DMS 273 (cell line): ENCODE results near the gene IGF2R.
A peak's percentile ranks its signal among the peaks of the same experiment; 100 is the strongest.
"Not testable (repeated sequence)": the region's sequence is repeated elsewhere in the genome, so short reads cannot be mapped to it uniquely, and the experiment has no call there.

Source experiments
- DNase-seq: peaks from one replicate; lab custom pipeline; 2025; ENCODE audit not compliant: unreplicated experiment; lab: John Stamatoyannopoulos, UW

The IGF2R gene

GRCh38 chr6:159952289-159953005 is 16.4 kb upstream of the IGF2R start:
- DNase-seq, result no peak

- no peak for DNase-seq
Measured at GRCh38 chr6:159953091-159953601, 15.7 kb upstream of the IGF2R start.

- DNase-seq, result no peak
Measured at GRCh38 chr6:159955945-159956361, 12.9 kb upstream of the IGF2R start.

- no peak for DNase-seq
Measured at GRCh38 chr6:159957071-159957673, 11.7 kb upstream of the IGF2R start.

GRCh38 chr6:159959165-159959975 is 9.5 kb upstream of the IGF2R start:
- peak; percentile 42 for DNase-seq

- no peak for DNase-seq
Measured at GRCh38 chr6:159959976-159960384, 8.9 kb upstream of the IGF2R start.

- no peak for DNase-seq
Measured at GRCh38 chr6:159960485-159960884, 8.4 kb upstream of the IGF2R start.

- DNase-seq, result no peak
Measured at GRCh38 chr6:159961528-159961927, 7.4 kb upstream of the IGF2R start.

GRCh38 chr6:159963111-159963510 is 5.8 kb upstream of the IGF2R start:
- DNase-seq, result no peak

GRCh38 chr6:159964046-159964445 is 4.8 kb upstream of the IGF2R start:
- no peak for DNase-seq

GRCh38 chr6:159966339-159966738 is 2.5 kb upstream of the IGF2R start:
- DNase-seq, result no peak

- DNase-seq, result no peak
Measured at GRCh38 chr6:159966981-159967380, 1.9 kb upstream of the IGF2R start.

GRCh38 chr6:159967621-159968020 is 1.3 kb upstream of the IGF2R start:
- not testable (repeated sequence) for DNase-seq

- peak; percentile 74 for DNase-seq
Measured at GRCh38 chr6:159969204-159969912, 476 bp downstream of the IGF2R start.

- peak; percentile 78 for DNase-seq
Measured at GRCh38 chr6:159969921-159970320, 1.0 kb downstream of the IGF2R start.

GRCh38 chr6:159970659-159971063 is 1.8 kb downstream of the IGF2R start:
- no peak for DNase-seq

GRCh38 chr6:159971341-159972178 is 2.7 kb downstream of the IGF2R start:
- no peak for DNase-seq

- peak; percentile 54 for DNase-seq
Measured at GRCh38 chr6:159972506-159973268, 3.8 kb downstream of the IGF2R start.

GRCh38 chr6:159973406-159973805 is 4.5 kb downstream of the IGF2R start:
- peak; percentile 38 for DNase-seq
